HG03575 (cell line): ENCODE data around the gene SERPINE3.

Experiments
- ATAC-seq: cut with Tn5 transposase; IDR thresholded peaks from one replicate; pipeline ENCODE4 v1.9.1; 2021; ENCODE audit not compliant: unreplicated experiment, insufficient number of reproducible peaks, low FRiP score; ENCODE audit errors: extremely low read depth

SERPINE3 gene

DNA sequence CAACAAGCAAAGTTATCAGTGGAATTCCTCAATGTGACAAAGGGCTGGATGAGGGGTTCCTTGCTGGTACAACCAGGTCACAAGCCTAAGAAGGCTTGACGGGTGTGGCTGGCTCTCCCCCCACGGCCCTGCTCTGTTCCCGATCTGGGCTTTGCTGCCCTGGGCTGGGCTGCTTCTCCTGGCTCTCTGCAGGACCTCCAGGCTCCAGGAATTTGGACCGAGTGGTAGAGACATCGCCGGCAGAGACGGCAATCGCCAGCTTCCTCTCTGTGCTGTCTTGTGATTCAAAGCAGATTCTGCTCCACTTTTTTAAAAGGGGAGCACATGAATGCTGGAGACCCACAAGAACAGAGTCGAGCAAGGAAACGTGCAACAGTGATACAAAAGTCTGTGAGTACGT, at the start of gene SERPINE3:
Gene SERPINE3, plus strand, starts transcription at position 338 of the 400 bp plus-strand sequence. CDS start 1,401 bp downstream, outside the sequence.
- no peak for ATAC-seq

DNA sequence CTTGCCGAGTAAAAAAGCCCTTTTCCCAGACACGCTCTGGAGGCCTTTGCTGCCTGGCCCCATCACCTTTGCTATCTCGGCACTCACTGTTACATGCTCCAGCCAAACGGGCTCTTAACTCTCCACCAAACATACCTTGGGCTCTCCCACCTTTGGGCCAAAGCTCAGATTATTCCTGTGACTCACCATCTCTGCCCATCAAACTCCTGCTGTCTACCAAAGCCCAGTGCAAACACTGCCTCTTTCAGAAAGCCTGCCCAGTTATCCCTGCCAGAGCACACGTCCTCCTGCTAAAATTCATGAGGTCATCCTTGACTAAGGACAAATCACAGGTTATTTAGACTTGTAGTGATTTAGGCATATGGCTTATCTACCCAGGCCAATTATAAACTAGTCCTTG, 48.1 kb upstream of the SERPINE3 start:
- no peak for ATAC-seq

GRCh38 chr13:51292000-51292565, 47.4 kb upstream of the SERPINE3 start:
- no peak for ATAC-seq

DNA sequence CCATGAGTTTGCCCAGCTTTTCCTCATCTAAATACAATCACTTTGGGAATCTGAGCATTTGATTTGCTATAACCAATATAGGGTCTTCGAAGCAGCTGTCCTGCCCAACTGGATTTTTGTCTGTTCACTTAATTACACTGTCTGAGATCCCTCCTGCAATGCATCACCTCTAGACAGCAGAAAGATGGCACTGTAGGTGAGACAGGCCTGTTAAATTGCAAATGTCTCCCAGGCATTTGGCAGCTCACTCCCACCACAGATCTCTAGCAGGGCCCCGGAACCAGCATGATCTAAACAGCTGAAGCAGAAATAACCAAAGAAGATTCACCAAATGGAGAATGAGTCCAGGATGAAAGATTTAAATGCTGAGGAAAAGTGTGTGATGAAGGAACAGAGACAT, 41.9 kb upstream of the SERPINE3 start:
- no peak for ATAC-seq

GRCh38 chr13:51298812-51299211, 40.7 kb upstream of the SERPINE3 start:
- no peak for ATAC-seq

GRCh38 chr13:51303063-51303552, 36.4 kb upstream of the SERPINE3 start:
- no peak for ATAC-seq

GRCh38 chr13:51303882-51304281, 35.6 kb upstream of the SERPINE3 start:
- ATAC-seq: no peak

DNA sequence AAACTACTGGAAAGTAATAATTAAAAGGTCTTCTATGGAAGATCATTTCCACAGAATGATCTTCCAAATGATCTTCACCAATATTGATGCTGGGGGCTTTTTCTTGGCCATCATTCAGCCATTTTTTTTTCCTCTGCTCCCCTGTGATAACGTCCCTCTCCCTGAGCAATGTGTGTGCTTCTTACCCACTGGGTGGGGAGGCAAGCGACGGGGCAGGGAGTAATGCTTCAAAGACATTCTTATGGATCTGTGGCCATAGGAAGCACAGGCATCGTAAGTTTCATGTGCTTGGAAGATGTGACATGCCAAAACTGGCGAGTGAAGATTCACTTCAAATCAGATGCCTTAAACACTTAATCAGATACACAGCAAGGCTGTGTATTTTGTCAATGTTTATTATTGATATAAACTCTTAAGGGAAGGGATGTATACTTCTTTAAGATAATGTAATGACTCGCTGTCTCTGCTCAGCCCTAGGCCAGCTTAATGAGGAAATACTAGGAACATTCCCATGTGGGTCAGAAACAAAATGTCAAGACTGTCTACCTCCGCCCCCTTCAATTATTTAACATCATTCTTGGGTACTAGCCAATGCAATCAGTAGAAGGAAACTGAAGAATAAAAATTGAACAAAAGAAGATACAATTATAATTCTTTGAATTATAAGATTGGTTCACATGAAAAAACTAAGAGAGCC, 34.1 kb upstream of the SERPINE3 start:
- no peak for ATAC-seq

DNA sequence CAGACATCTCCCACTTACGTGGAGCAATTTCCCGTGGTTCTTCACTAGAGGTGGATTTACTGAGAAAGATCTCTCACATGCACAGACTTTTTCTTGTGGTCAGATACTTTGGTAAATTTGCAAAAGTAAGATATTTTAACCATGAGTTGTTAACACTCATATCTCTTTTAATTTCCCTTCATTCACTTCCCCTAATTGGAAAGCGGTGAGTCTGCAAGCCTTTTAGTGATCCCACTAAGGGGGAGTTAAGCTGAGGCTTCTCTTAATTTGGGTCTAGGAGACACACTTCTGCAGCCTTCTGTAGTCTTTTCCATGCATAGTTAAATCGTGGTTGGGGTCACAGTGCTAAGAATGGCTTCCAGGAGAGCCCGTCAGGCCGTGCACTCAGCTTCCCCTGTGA, 30.7 kb upstream of the SERPINE3 start:
- no peak for ATAC-seq

GRCh38 chr13:51311231-51311630, 28.3 kb upstream of the SERPINE3 start:
- ATAC-seq: no peak

DNA sequence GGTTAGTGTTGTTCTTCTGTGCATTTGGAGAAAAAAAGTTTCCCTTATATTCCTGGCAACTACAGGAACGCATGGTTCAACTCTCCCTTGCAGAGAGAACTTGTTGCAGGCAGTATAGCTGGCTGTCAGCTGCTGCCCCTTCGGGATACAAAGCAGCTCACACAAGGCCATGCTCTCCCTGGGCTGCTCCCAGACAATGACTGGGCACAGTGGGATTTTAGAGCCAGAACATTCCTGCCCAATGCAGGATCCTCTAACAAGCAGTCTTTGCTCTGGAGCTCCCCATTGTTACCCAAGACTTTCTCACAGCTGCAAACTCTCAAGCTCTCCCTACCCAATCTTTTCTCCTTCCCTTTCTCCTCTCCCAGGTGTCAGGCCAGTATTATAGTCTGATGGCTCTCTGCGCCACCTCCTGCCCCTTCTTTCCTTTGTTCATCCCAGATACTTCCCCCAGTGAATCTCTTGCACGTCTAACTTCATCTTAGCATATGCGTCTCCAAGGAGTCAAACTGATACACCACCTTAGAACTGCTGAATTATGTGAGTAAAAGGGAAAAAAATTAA, 27.5 kb upstream of the SERPINE3 start:
- ATAC-seq: no peak

DNA sequence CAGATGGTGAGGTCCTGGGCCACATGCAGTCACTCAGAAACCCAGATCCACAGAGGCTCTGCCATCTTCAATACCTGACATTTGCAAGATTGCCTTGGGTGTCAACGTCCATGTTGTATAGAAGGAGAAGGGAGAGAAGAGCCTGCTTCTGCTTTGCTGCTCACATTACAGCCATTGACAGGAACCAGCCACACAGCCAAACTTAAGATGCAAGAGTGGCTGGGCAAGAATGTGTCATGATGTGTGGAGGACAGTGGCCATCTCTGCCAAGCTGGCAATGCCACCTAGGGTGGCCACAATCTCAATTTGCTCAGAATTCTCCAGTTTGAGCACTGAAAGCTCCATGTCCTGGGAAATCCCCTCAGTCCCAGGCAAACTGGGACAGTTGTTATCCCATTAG, 25.9 kb upstream of the SERPINE3 start:
- no peak for ATAC-seq

DNA sequence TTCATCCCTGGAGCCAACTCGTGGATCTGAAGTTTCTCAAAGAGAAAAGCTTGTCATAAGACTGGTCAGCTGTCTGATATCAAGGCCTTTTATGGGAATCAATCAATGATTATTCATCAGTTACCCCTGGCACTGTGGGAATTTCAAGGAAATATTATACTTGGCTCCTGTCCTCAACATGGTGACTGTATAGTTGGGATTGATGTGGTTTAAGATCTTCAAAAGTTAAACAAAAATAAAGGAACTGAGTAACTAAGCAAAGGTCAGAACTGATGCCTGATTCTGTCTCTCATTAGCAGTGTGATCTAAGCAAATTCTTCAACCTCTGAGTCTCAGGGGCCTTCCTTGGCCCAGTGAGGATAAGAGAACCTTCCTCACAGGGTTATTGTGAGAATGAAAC, 22.2 kb upstream of the SERPINE3 start:
- ATAC-seq: no peak

GRCh38 chr13:51318015-51318414, 21.5 kb upstream of the SERPINE3 start:
- no peak for ATAC-seq

DNA sequence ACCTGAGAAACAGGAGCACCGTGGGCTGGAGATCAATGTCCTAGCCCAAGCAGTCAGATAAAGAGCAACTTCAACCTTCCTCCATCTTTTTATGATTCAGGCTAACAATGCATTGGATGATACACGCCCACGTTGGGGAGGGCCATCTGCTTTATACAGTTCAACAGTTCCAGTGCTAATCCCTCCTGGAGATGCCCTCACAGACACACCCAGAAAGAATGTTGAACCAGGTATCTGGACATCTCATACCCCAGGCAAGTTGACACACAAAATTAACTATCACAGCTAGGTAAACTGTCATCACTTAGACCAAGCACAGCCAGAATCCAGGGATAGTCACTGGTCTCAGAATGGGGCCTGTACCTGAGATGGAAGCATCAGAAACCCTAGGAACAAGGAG, 20.6 kb upstream of the SERPINE3 start:
- no peak for ATAC-seq

GRCh38 chr13:51321836-51322235, 17.7 kb upstream of the SERPINE3 start:
- no peak for ATAC-seq

- ATAC-seq: no peak
Observed at GRCh38 chr13:51322826-51323225, 16.7 kb upstream of the SERPINE3 start.

DNA sequence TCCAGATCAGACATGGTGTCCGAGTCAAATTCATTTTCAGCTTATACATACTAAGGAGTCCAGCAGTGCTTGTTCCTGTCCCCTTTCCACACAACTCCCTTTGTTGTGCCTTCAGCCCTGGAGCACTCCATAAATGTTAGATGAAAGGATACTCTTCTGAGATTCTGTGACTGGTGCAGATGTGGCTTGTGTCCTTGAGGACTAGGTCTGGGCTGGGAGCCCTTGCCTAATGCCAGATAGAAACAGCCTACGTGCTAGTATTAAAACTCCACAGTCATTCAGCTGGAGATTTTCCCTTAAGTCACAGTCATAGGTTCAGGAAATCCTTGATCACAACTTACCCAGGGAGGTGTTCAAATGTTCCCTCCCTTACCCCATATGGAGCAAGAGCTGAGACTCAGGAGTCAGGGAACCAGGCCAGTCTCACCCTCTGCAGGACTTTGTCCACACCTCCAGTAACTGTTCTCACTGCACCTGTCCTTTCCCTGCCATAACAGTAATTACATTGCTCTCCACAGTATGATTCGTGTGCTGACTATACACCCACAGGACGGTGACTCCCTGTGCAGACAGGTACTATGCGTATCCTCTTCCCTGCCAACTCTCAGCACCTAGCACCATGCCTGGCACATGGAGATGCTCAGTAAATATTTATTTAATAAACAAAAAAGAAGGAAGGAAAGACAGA, 15.5 kb upstream of the SERPINE3 start:
- ATAC-seq: no peak

- ATAC-seq: no peak
Observed at GRCh38 chr13:51324714-51325420, 14.6 kb upstream of the SERPINE3 start.
